HG03066 (cell line): ENCODE results near the gene TMEM248.
"Not testable (repeated sequence)": the region's sequence is repeated elsewhere in the genome, so short reads cannot be mapped to it uniquely, and the experiment has no call there.

Experiments used
- ATAC-seq: cut with Tn5 transposase; IDR thresholded peaks from one replicate; pipeline ENCODE4 v1.9.1; 2021; ENCODE audit warnings: low read depth; ENCODE audit not compliant: unreplicated experiment

TMEM248 gene

DNA sequence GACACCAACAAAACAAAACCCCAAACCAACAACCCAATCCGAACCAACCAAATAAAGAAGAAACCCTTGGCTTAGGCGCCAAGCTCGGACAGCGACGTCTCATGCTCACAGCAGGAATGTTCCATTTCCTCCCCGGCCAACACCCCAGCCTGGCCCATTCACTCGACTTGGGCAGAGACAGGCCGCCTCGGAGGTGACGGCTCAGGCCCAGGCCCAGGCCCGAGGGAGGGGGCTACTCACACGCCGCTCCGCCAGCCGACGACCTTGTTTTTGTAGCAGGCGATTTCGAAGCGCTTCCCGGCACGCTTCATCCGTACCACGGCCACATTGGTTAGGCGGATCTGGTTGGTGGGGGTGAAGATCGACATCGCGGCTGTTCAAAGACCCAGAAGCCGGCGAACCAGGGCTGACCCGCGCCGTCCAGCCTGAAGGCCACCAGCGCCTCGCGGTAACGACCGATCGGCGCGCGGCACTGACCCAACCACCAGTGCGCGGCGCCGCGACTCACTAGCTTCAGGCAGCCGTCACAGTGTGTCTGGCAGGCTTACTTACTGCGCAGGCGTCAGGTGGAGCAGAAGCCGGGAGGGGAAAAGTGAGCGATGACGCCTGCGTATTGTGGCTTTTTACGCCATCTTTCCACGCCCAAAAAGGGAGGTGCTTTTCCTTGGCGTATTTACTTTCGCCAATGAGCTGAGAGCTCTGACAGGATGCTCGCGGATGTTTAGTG is 74.2 kb downstream of the TMEM248 start, which contains the start of gene SBDS:
Gene SBDS, minus strand, starts transcription at position 537 of the 727 bp plus-strand sequence. Its CDS starts 169 bp downstream, at position 368.
- ATAC-seq = peak; percentile 51

DNA sequence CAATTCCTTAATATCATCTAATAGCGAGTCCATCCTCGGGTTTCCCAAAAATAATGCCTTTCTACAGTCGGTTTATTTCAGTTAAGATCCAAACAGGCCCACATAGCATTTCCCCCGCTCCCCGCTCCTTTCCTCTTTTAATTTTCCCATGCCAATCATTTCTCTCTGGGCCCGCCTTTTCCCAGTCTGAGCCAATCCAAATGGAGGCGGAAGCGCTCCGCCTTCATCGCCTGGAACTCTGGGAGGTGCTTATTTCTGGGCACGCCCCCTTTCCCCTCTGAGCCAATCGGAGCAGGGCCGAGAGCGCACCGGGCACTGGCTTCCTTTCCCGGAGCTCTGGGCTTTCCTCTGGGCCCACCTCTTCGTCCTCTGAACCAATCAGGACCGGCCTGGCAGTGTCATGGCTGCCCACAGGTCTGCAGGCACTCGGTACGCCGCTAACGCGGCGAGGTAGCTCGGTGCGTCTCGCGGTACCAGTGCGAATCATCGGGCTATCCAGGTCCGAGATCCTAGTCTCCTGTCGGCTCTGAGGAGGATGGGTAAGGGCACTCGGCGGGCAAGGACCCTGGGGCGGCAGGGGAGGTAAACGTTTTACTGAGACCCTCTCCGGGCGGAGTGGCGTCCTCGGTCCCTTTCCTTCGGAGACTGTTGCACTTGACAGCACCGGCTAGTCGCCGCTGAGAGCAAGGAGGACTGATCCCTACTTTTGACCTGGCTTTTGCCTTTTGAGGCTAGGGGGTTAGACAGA is 75.6 kb downstream of the TMEM248 start, which contains the start of gene TYW1:
Gene TYW1, plus strand, starts transcription at position 390 of the 748 bp plus-strand sequence. Its CDS starts 146 bp downstream, at position 536.
- ATAC-seq = peak; percentile 90

DNA sequence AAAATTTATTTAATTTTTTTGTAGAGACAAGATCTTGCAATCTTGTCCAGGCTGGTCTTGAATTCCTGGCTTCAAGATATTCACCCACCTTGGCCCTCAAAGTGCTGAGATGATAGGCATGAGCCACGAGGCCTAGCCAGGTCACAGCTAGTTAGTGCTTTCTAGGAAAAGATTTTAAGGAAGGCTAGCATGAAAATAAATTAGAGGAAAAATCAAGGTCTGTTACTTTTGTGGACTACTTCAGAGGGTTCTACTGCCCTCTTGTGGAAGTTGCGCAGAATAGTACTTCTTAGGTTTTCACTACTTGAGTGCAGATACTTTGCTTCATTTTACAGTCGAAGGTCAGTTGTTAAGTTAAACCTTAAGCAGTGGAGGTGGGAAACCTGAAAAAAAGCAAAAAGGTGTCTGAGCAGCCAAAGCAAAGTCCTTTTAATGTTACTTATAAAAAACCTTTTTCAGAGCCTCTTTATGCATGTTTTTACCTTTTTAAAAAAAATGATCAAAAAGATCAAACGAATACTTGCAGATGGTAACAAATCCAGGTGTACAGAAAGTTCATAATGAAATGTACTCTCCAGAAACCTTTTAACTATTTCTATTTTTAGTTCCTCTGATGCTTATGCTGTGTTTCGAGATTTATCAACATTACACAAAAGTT is 79.7 kb downstream of the TMEM248 start:
- ATAC-seq = not testable (repeated sequence)

DNA sequence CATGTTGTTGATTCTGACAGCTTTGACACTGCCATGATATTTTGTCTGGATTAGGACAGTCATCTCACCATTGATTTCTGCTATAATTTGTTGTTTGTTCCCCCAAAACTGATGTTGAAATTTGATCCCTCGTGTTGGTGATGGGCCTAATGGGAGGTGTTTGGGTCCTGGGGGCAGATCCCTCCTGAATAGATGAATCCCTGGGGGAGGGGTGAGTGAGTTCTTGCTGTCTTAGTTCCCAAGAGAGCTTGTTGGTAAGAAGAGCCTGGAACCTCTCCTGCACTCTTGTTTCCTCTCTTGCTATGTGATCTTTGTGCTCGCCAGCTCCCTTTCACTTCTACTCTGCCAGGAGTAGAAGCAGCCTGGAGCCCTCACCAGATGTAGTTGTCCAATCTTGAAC is 83.1 kb downstream of the TMEM248 start:
- not testable (repeated sequence) for ATAC-seq

DNA sequence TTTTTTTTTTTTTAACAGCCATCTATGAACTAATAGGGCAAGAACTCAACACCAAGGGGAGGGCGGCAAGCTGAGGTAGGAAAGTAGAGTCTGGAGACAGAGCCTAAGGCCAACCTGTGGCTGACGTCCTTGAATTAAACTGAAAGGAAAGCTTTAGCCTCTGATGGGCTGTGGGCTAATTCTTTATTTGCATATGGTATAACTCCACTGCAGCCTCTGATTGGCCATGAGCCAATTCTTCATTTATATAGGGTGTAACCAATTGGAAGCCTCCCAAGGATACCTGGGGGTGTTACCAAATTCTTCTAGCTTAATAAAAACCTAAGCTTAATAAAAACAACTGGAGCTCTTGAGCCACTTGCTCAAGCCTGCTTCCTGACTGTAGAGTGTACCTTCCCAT is 85.9 kb downstream of the TMEM248 start:
- ATAC-seq = no peak
